GM19328 (cell line): ENCODE results near the gene MMS22L.
A peak's percentile ranks its signal among the peaks of the same experiment; 100 is the strongest.
"Not testable (repeated sequence)": the region's sequence is repeated elsewhere in the genome, so short reads cannot be mapped to it uniquely, and the experiment has no call there.

ENCODE experiments used
- ATAC-seq: cut with Tn5 transposase; IDR thresholded peaks from one replicate; pipeline ENCODE4 v1.9.1; 2021; ENCODE audit warnings: mild to moderate bottlenecking, moderate library complexity; ENCODE audit not compliant: unreplicated experiment

The MMS22L gene

DNA sequence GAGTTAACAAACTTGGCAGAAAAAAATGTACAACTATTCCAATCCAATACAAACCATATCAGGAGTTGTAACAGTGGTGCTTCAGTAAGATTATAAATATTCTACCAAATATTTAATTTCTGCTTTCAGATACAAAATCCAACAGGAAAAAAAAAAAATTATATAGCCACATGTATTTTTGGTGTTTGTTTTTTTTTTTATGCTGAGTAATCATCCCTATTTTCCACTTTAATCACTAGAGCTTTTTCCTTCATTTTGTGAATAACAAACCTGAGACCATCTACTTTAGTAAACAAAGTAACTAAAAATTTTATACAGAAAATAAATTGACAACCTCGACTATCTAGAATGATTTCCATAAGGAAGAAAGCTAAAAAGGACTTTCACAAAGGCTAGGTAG is 36.2 kb downstream of the MMS22L start:
- ATAC-seq, result no peak

DNA sequence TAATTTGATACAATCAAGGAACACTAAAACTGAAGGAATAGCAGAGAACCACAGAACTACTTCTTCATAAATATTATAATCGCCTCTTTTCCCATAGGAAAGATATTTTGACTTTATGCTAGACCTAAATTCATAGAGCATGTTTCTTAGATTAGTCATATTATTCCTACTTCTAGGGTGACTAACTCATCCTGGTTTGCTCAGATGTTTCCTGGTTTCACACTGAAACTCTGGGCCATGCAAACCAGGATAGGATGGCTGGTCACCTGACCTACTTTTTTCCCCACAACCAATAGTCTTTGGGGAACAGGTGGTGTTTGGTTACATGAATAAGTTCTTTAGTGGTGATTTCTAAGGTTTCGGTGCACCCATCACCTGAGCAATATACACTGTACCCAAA is 42.8 kb downstream of the MMS22L start:
- ATAC-seq, result no peak

DNA sequence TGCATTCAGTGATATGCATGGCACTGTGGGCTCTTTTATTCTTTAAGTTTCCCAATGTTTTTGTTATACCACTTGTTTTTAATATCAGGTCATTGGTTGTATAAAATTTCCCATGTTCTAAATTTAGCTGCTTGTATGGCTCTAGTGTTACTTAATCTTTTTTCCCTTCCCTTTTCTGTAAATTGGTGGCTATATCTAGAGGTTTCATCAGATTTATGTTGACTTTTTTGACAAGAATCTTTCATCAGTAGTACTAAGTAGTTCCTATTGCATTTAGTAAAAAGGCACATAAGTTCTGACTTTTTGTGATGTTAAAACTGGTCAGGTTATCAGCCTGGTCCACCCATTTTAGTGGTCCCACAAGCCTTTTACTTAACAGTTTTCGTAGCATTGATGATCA is 51.1 kb downstream of the MMS22L start:
- no peak for ATAC-seq

DNA sequence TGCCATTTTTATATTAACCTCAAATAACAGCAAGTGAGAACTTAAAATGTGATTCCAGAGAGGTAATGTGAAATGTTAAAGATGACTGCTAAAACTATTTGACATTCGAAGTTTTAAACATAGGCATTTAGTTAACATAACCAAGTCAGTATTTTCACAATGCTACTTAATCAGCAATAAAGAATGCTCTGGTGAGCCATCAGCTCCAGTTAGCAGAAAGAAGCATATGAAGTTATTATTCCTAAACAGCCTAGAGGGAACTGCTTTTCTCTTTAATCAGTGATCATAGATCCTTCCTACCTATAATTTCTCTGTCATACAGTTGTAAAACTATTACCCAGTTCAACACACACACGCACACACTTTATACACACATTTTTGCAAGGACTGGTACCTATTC is 60.1 kb downstream of the MMS22L start:
- ATAC-seq, result no peak

DNA sequence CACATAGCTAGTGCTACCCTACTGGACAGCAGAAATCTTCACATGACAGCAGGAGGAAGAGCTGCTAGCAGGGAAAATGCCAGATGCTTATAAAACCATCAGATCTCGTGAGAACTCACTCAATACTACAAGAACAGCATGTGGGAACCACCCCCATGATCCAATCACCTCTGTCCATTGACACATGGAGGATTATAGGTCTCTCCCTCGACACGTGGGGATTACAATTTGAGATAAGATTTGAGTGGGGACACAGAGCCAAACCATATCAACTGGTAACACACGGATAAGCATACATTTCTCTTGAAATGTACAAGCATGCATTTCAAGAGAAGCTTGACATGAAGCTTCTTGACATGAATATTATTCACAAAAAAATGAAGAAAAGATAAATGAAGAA is 64.1 kb downstream of the MMS22L start:
- ATAC-seq, result no peak

DNA sequence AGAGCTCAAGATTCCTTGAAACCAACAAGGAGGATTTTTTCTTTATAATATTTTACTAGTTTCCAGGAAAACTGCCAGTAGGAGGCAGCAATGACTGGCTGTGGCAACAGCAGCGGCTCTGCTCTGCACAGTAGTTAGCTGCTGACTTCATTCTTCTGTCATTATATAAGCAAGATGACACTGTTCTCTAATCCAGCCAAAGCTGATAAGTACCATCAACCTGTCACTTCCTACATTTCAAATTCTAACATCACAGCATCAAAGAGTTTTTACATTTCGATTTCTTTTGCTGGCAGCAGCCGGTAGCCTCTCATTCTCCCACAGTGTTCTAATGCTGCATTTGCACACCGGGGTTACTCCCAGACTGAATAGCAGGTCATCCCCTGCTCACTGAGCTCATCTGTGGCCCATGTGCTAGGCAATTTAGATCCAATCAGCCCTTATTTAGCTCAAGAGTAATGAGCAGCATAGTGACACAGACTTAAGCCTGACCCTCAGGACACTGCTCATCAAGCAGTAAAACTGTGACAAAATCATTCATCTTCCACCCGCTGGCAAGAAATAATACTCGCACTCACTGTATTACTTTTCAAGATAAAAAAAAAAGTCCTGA is 67.8 kb downstream of the MMS22L start:
- no peak for ATAC-seq

DNA sequence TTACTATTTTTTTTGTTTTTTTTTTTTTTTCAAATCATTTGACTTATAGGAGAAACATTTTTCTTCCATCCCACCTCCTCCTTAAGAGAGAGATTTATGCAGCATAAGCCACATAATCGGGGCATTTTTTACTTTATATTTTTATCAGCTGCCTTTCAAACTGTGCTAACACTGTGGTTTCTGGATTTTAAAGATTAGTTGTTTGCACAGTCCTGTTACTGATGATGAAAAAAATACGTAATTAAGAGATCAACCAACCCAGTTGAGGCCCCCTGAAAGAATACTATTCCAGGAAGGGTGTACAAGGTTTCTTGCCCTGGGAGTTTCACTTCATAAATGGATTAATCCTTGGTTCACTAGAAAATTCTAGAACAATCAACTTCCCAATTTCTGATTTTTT is 68.3 kb downstream of the MMS22L start:
- ATAC-seq, result no peak

DNA sequence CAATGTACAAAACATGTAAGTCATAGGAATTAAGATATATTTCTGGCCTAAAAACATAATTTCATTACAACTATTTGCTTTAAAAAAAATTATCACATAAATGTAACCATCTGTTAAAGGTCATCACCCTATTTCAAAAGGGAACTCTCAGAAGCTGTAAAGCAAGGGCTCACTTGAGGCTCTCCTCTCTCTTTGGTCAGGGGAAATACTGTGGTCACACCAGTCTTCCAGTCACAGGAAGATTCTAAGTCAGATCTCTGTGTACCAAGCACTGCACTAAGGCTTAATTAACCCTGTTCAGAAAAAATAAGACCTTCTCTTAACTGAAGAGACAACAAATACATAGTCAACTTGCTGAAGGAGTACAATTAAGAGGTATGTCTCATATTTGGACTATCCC is 75.6 kb downstream of the MMS22L start:
- no peak for ATAC-seq

DNA sequence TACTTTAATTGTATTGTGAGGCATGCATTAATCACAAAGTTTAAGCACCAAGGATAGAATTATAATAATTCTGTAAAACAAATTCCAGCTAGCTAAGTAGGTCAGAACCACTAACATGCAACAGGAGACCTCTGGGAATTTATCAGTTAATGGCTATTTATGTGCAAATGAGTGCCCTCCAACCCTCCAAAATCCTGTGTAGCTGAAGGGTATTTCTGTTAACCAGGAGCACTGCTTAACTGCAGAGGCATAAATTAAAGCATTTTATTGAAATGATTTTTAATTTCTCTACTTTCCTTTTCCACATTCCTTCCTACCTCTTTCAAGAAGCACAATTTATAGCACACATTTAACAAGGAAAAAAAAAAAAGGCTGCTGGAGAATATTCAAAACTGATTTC is 77.0 kb downstream of the MMS22L start:
- ATAC-seq, result no peak

DNA sequence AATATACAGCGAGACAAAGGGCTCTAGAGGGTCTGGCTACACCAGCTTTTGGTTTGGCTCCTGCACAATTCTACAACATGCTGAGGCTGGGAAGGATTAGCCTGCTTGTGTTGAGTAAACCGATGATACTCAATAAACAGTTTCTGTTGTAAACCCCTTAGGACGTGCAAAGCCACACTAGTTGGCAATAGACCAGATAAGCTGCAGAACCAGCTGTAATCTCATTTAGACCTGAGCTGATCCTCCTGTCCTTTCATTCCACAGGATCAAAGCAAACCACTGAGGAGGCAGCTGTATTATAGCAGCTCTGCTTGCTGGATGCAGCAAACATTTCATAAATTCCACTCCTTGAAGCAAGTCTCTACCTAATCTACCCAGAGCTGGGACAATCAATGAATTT is 79.7 kb downstream of the MMS22L start:
- ATAC-seq, result no peak

DNA sequence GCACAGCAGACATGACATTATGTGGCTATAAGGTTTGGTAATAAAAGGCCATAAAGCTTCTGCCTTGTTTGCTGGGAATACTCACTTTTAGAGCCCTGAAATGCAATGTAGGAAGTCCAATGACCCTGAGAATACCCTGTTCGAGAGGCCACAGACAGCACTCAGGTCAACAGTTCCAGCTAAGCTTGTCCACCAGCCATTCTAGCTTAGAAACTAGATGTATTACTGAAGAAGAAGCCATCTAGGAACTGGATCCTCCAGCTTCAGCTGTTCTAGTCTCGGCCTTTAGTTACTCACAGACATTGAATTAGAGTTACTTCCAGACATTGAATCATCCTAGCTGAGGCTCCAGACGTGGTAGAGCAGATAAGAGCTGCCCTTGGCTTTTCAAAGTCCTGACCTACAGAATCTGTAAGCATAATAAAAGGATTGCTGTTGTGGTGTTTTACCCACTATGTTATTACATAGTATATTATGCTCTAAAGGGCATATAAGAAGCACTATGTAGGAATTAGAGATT is 84.9 kb downstream of the MMS22L start:
- no peak for ATAC-seq

DNA sequence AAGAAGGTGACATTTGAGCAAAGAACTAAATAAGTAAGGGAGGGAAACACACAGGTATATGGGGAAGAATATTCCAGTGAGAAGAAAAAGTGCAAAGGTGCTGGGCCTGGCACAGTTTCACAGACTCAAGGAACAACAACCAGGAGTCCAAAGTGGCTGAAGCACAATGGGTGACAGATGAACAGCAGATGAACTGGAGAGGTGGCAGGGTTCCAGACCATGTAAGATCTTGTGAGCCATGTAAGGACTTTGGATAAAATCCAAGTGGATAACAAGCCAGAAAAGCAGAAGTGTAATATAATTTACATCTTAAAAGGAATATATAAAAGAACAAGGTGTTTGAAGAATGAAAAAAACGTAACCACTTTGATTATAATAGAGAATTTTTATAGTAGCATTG is 87.9 kb downstream of the MMS22L start:
- ATAC-seq, result no peak

DNA sequence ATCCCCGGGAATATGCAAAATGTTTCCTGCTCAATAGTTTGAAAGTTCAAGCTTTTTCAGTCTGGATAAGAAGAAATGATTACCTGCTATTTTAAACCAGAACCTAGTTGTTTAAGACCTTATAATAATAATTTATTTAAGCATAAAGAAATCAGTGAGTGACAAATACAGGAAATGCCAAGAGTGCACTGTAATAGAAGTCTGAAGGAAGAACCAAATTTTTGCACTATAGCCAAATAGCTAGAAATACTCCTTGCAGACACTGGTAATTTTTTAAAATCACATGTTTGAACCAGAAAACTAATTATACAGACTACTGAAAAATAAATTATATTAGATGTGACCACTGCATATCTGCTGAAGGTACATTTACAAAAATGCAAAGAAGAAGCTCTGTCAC is 93.2 kb downstream of the MMS22L start:
- no peak for ATAC-seq

DNA sequence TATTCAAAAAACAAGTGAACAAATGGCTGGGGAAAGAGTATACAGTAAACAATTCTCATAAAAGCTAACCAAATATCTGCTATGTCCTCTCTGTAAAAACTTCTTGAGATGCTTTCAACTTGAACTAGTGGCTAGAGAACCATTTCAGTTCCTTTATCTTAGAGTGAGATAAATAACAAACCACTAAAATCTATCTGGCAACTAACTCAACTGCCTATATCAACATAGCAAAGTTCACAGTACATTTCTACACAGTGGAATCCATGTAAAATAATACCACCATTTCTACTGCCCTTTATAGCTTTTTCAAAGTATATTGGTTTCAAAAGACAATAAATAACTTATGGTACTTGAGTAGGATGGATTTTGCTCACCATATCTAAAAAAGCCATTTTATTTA is 95.1 kb downstream of the MMS22L start:
- ATAC-seq, result no peak

DNA sequence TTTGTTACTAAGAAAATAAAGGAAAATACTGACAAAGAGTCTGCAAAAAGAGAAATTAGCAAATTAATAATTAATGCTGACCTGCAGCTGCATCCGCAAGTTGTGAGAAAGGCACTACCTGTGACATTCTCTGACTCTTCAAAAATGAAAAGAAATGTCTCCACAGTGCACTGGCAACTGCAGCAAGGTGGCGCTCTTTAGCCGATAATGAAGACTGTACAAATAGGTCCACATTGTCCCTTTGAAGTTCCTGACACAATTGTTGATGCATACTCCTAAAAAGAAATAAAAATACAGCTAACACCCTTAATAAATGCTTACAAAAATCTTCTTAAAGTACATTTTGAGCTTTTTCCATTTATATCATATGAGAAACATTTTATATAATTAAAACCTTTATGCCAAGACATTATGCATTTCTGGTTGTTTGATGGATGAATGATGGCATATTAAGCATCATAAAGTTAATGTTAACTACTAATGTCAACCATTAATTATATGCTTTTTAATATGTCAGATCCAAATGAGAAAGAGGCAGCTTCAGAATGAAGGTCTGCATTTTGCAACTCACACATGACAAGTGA is 96.5 kb downstream of the MMS22L start:
- peak; percentile 87 for ATAC-seq

DNA sequence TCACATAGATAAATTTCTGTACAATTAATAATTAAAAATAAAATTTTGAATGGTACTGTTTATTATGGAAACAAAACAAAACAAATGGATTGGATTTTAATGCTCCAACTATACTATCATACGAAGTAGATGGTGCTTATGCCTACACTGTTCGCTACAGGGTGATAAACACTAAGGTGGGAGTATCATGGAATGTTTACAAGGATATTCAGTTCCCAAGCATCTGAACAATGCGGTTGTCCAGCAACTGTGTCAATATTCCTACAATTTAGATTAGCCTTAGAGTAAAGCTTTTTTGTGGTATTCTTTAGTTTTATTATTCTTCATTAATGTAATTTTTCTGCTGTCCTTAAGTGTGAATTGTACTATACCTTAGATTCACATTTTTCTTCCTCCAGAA is 105.1 kb downstream of the MMS22L start:
- no peak for ATAC-seq

DNA sequence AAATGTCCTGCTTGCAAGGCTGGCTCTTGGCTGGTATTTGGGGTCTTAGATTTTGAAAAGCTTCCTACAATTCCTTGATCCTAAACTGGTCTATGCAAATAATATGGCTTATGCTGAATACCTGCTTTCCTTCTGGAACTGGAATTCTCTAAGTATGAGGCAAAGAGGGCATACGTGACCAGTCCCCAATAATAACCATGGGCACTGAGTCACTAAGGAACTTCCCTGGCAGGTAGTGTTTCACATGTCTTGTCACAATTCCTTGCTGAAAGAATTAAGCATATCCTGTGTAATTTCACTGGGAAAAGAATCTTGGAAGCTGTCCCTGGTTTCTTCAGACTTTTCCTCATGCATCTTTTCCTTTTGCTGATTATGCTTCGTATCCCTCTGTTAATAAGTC is 106.5 kb downstream of the MMS22L start:
- no peak for ATAC-seq

DNA sequence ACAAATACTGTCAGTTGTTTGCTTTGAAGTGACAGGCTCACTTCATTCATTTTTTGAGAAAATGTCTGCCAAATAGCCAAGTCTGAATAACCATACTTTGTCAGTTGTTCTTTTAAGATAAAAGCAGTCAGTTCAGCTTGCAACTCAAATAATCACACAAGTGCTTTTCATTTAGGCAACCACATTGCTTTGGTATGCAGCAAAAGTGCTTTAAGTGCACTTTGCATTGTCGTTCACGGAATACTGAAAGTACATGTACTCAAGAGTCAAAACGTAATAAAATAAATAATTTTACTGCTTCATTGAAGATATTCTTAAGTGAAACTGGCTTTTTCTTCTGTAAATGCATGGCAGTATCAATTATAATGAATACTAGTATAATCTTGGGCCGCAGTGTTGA is 107.2 kb downstream of the MMS22L start:
- no peak for ATAC-seq

DNA sequence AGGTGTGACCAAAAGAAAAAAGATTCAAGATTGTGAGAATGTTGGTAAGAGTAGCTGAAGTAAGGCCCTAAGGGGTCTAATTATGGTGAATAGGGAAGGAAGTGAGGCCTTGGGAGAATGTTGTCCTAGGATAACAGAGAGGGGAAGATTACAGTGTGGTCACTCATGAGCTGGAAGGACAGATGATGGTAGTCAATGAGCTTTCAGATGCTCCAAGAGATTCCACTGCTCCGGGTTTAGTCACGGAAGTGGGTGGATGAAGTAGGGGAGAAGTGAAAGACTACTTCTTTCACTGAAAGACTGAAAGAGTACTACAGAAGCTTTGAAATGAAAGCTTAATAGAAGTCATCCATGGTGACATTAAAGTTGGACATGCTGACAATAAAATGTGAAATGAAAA is 108.5 kb downstream of the MMS22L start:
- no peak for ATAC-seq

DNA sequence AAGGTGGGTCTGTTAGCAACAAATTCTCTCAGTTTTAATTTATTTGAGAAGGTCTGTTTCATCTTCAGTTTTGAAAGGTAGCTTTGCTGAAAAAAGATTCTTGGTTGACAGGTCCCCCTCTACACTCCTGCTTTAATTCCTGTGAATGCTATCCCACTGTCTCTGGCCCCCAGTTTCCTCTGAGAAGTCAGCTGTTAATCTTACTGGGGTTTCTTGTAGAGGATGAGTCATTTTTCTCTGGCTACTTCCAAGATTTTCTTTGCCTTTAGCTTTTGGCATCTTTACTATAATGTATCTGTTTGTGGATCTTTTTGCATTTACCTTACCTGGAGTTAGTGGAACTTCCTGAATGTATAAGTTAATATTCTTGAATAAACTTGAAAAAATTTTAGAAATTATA is 122.7 kb downstream of the MMS22L start:
- no peak for ATAC-seq

DNA sequence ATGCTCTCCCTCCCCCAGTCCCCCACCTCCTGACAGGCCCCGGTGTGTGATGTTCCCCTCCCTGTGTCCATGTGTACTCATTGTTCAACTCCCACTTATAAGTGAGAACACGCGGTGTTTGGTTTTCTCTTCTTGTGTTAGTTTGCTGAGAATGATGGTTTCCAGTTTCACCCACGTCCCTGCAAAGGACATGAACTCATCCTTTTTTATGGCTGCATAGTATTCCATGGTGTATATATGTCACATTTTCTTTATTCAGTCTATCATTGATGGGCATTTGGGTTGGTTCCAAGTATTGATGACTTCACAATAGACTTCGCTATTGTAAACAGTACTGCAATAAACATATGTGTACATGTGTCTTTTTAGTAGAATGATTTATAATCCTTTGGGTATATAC is 127.6 kb downstream of the MMS22L start:
- ATAC-seq, result not testable (repeated sequence)

DNA sequence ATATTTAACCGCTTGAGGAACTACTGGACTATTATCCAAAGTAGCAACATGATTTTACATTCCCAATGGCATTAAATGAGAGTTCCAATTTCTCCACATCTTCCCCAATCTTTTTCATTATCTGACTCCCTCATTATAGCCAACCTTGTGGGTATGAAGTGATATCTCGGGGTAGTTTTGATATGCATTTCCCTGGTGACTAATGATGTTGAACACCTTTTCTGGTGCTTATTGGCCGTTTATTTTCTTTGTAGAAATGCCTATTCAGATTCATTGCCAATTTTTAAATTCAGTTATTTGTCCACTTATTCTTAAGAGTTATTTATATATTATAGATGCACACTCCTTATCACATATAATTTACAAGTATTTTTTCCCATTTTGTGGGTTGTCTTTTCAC is 129.0 kb downstream of the MMS22L start:
- no peak for ATAC-seq

DNA sequence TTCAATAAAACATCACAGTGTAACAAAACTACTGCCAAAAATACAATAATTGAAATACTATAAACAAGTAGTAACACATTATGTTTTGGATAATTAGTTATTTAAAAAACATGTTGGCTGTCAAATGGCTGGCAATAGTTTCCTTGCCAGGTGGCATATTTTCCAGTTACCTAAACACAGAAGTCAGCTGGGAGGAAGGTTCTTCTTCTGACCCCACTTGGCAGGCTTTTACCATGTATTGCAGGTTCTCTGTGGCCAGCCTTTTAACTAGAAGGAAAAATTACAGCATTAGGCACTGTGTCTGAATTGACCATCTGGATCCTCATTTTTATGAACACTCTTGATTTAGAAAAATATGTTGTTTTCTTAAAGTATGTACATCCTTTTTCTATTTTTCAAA is 131.4 kb downstream of the MMS22L start:
- ATAC-seq, result no peak
